Activated naive CD8-positive, alpha-beta T cell treated with anti-CD3 and anti-CD28 coated beads, Interleukin-2, amount 50 U/mL, for 24 hours (primary cell): ENCODE results near the gene C1orf216.

ENCODE experiments used
- ATAC-seq: fragments of 150-1000 bp; cut with Tn5 transposase; one replicate; pipeline ENCODE4 v1.10.0; 2021
- DNase-seq: peaks from one replicate; pipeline ENCODE4 v3.0.0; 2021
- H3K27ac Mint-ChIP-seq: one replicate; pipeline ENCODE4 v1.8.0; 2021; ENCODE audit warnings: mild to moderate bottlenecking, mixed read lengths
- H3K27me3 Mint-ChIP-seq: one replicate; pipeline ENCODE4 v1.8.0; 2021; ENCODE audit warnings: mixed read lengths
- H3K36me3 Mint-ChIP-seq: one replicate; pipeline ENCODE4 v1.8.0; 2021; ENCODE audit warnings: low read depth, mixed read lengths
- H3K4me1 Mint-ChIP-seq: one replicate; pipeline ENCODE4 v1.8.0; 2021; ENCODE audit warnings: mixed read lengths
- H3K4me3 Mint-ChIP-seq: one replicate; pipeline ENCODE4 v1.8.0; 2021; ENCODE audit warnings: mild to moderate bottlenecking, moderate library complexity, mixed read lengths
- H3K9me3 Mint-ChIP-seq: one replicate; pipeline ENCODE4 v1.8.0; 2021; ENCODE audit warnings: mixed read lengths

C1orf216 gene

GRCh38 chr1:35718492-35719336 lies at the start of gene C1orf216:
Gene C1orf216, minus strand, starts transcription at chr1:35718884. Its CDS starts 2,563 bp downstream, at chr1:35716321.
- DNase-seq = peak; percentile 83
- Mint-ChIP-seq H3K9me3 (no peaks in the 10 kb centered on the region), H3K27ac (peak within 1 kb of the TSS; percentile 96), H3K36me3 (peaks cover 18% of the 10 kb centered on the region), H3K27me3 (no peaks in the 10 kb centered on the region), H3K4me1 (peaks cover 29% of the 10 kb centered on the region), H3K4me3 (peak within 1 kb of the TSS; percentile 86)
- ATAC-seq = peak; percentile 88

GRCh38 chr1:35764283-35764682 lies 45.6 kb upstream of the C1orf216 start:
- Mint-ChIP-seq H3K36me3 (peaks cover 59% of the 10 kb centered on the region), H3K4me3 (no peak overlapping the region), H3K4me1 (peaks cover 18% of the 10 kb centered on the region), H3K9me3 (no peaks in the 10 kb centered on the region), H3K27me3 (no peaks in the 10 kb centered on the region), H3K27ac (no peak overlapping the region)
- no peak for ATAC-seq
- no peak for DNase-seq

- no peaks in the 10 kb centered on the region for H3K9me3 Mint-ChIP-seq
- DNase-seq (no peak), ATAC-seq (no peak)
- H3K36me3 Mint-ChIP-seq = peaks cover 60% of the 10 kb centered on the region
- peaks cover 13% of the 10 kb centered on the region for H3K4me1 Mint-ChIP-seq
- no peaks in the 10 kb centered on the region for H3K27me3 Mint-ChIP-seq
- H3K4me3 Mint-ChIP-seq = no peak overlapping the region
- no peak overlapping the region for H3K27ac Mint-ChIP-seq
These were observed 44.5 kb upstream of the C1orf216 start for GRCh38 chr1:35763201-35763600.

- DNase-seq (no peak), ATAC-seq (no peak)
- Mint-ChIP-seq H3K4me3 (no peak overlapping the region), H3K36me3 (peaks cover 61% of the 10 kb centered on the region), H3K27me3 (no peaks in the 10 kb centered on the region), H3K4me1 (peaks cover 11% of the 10 kb centered on the region), H3K27ac (no peak overlapping the region), H3K9me3 (no peaks in the 10 kb centered on the region)
These were observed 43.5 kb upstream of the C1orf216 start for GRCh38 chr1:35762141-35762540.

GRCh38 chr1:35756064-35756463 lies 37.4 kb upstream of the C1orf216 start:
- Mint-ChIP-seq H3K36me3 (peaks cover 64% of the 10 kb centered on the region), H3K27me3 (no peaks in the 10 kb centered on the region), H3K27ac (no peak overlapping the region), H3K9me3 (no peaks in the 10 kb centered on the region), H3K4me3 (no peak overlapping the region), H3K4me1 (no peaks in the 10 kb centered on the region)
- DNase-seq (no peak), ATAC-seq (no peak)

GRCh38 chr1:35753626-35754260 lies 35.1 kb upstream of the C1orf216 start:
- ATAC-seq (no peak), DNase-seq (no peak)
- H3K27me3 Mint-ChIP-seq = no peaks in the 10 kb centered on the region
- H3K4me3 Mint-ChIP-seq = no peak overlapping the region
- H3K27ac Mint-ChIP-seq = no peak overlapping the region
- no peaks in the 10 kb centered on the region for H3K9me3 Mint-ChIP-seq
- peaks cover 55% of the 10 kb centered on the region for H3K36me3 Mint-ChIP-seq
- no peaks in the 10 kb centered on the region for H3K4me1 Mint-ChIP-seq

- ATAC-seq (no peak), DNase-seq (no peak)
- H3K27ac Mint-ChIP-seq = no peak overlapping the region
- H3K36me3 Mint-ChIP-seq = peaks cover 68% of the 10 kb centered on the region
- H3K27me3 Mint-ChIP-seq = no peaks in the 10 kb centered on the region
- no peak overlapping the region for H3K4me3 Mint-ChIP-seq
- H3K9me3 Mint-ChIP-seq = no peaks in the 10 kb centered on the region
- no peaks in the 10 kb centered on the region for H3K4me1 Mint-ChIP-seq
These were observed 29.6 kb upstream of the C1orf216 start for GRCh38 chr1:35748326-35748725.

- no peaks in the 10 kb centered on the region for H3K4me1 Mint-ChIP-seq
- ATAC-seq (no peak), DNase-seq (no peak)
- H3K9me3 Mint-ChIP-seq = no peaks in the 10 kb centered on the region
- peaks cover 65% of the 10 kb centered on the region for H3K36me3 Mint-ChIP-seq
- no peak overlapping the region for H3K4me3 Mint-ChIP-seq
- no peak overlapping the region for H3K27ac Mint-ChIP-seq
- H3K27me3 Mint-ChIP-seq = no peaks in the 10 kb centered on the region
These were observed 26.5 kb upstream of the C1orf216 start for GRCh38 chr1:35745124-35745730.

GRCh38 chr1:35737120-35737519 lies 18.4 kb upstream of the C1orf216 start:
- Mint-ChIP-seq H3K9me3 (no peaks in the 10 kb centered on the region), H3K27ac (no peak overlapping the region), H3K4me1 (peaks cover 6% of the 10 kb centered on the region), H3K27me3 (no peaks in the 10 kb centered on the region), H3K4me3 (no peak overlapping the region), H3K36me3 (peaks cover 63% of the 10 kb centered on the region)
- ATAC-seq (no peak), DNase-seq (no peak)

- DNase-seq = no peak
- H3K27ac Mint-ChIP-seq = no peak overlapping the region
- no peaks in the 10 kb centered on the region for H3K27me3 Mint-ChIP-seq
- no peak for ATAC-seq
- H3K9me3 Mint-ChIP-seq = no peaks in the 10 kb centered on the region
- H3K4me3 Mint-ChIP-seq = no peak overlapping the region
- no peaks in the 10 kb centered on the region for H3K4me1 Mint-ChIP-seq
- peaks cover 10% of the 10 kb centered on the region for H3K36me3 Mint-ChIP-seq
These were observed 8.9 kb upstream of the C1orf216 start for GRCh38 chr1:35727434-35728040.

- DNase-seq = peak; percentile 42
- peak; percentile 75 for ATAC-seq
- no peak overlapping the region for H3K4me3 Mint-ChIP-seq
These were observed 8.1 kb upstream of the C1orf216 start for GRCh38 chr1:35726450-35727433.

GRCh38 chr1:35725596-35725995 lies 6.9 kb upstream of the C1orf216 start:
- DNase-seq = no peak
- H3K4me3 Mint-ChIP-seq = no peak overlapping the region
- H3K9me3 Mint-ChIP-seq = no peaks in the 10 kb centered on the region
- no peaks in the 10 kb centered on the region for H3K4me1 Mint-ChIP-seq
- H3K27ac Mint-ChIP-seq = no peak overlapping the region
- ATAC-seq = no peak
- no peaks in the 10 kb centered on the region for H3K27me3 Mint-ChIP-seq
- H3K36me3 Mint-ChIP-seq = peaks cover 4% of the 10 kb centered on the region

More at GRCh38 chr1:35726450-35727433, 8.1 kb upstream of the C1orf216 start:
- Mint-ChIP-seq H3K9me3 (no peaks in the 10 kb centered on the region), H3K27me3 (no peaks in the 10 kb centered on the region), H3K36me3 (peaks cover 10% of the 10 kb centered on the region), H3K4me1 (no peaks in the 10 kb centered on the region), H3K27ac (no peak overlapping the region)

GRCh38 chr1:35717911-35718476 lies 690 bp downstream of the C1orf216 start:
- peak; percentile 10 for DNase-seq
- peaks cover 29% of the 10 kb centered on the region for H3K4me1 Mint-ChIP-seq
- H3K27ac Mint-ChIP-seq = peak overlapping the region; percentile 66
- no peaks in the 10 kb centered on the region for H3K27me3 Mint-ChIP-seq
- ATAC-seq = no peak
- H3K9me3 Mint-ChIP-seq = no peaks in the 10 kb centered on the region
- peaks cover 21% of the 10 kb centered on the region for H3K36me3 Mint-ChIP-seq
- peak overlapping the region; percentile 86 for H3K4me3 Mint-ChIP-seq
